ENCODE measurements around the gene IRF7. TPM values are rescaled to one million over a fixed set of nuclear protein-coding genes. Genes with fewer than 3 reads are reported as not detected.

The IRF7 gene
- total and polyA plus RNA-seq, 8 donors: 9.8 to 50.4 (median 14.3) TPM

DNA sequence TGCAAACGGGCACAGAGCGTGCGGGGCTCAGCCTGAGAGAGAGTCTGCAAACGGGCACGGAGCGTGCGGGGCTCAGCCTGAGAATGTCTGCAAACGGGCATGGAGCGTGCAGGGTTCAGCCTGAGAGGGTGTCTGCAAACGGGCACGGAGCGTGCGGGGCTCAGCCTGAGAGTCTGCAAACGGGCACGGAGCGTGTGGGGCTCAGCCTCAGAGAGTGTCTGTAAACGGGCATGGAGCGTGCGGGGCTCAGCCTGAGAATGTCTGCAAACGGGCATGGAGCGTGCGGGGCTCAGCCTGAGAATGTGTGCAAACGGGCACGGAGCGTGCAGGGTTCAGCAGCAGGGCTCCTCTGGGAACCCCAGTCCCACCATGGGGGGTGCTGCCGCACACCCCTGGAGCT lies 26.0 kb downstream of the IRF7 start:
- intact Hi-C loops (cut with DNase I): no loop called here
- ATAC-seq (no peak), DNase-seq (no peak)
- H3K27me3 ChIP-seq: no peaks in the 10 kb centered on the region
- peaks cover 3 to 95% of the 10 kb centered on the region in 2 donors for H3K36me3 ChIP-seq
- H3K9me3 ChIP-seq: no peaks in the 10 kb centered on the region
- TF ChIP-seq, protein P1, sequence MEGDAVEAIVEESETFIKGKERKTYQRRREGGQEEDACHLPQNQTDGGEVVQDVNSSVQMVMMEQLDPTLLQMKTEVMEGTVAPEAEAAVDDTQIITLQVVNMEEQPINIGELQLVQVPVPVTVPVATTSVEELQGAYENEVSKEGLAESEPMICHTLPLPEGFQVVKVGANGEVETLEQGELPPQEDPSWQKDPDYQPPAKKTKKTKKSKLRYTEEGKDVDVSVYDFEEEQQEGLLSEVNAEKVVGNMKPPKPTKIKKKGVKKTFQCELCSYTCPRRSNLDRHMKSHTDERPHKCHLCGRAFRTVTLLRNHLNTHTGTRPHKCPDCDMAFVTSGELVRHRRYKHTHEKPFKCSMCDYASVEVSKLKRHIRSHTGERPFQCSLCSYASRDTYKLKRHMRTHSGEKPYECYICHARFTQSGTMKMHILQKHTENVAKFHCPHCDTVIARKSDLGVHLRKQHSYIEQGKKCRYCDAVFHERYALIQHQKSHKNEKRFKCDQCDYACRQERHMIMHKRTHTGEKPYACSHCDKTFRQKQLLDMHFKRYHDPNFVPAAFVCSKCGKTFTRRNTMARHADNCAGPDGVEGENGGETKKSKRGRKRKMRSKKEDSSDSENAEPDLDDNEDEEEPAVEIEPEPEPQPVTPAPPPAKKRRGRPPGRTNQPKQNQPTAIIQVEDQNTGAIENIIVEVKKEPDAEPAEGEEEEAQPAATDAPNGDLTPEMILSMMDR (IDR thresholded peaks at IDR 0.05): no peak
- no peak overlapping the region for H3K27ac ChIP-seq
- H3K4me3 ChIP-seq: no peak overlapping the region
- H3K4me1 ChIP-seq: peaks cover 0 to 28% of the 10 kb centered on the region in 2 donors

DNA sequence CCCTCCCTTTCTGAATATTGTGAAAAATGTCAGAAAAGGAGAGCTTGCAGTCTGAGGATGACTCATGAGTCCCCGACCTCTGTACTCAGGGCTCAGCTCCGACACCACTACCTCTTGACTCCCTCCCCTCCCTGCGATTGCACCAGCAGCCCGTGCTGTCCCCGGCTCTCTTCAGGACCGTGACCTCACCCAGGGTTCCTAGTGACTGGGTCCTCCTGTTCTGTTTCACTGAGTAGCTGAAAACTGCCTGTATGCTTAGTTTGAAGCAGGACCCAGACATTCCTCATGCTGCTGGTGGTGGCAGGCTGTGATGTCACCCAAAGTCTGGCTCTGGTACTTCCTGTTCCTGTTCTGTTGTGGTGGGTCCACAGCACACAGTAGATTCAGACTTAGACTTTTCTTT lies 27.8 kb downstream of the IRF7 start:
- H3K27me3 ChIP-seq: no peaks in the 10 kb centered on the region
- H3K36me3 ChIP-seq: peaks cover under 1 to 95% of the 10 kb centered on the region in 2 donors
- no peaks in the 10 kb centered on the region for H3K9me3 ChIP-seq
- H3K27ac ChIP-seq: peak overlapping the region; percentile 11 to 80
- TF ChIP-seq, protein P1 (IDR thresholded peaks at IDR 0.05): no peak
- no peak overlapping the region for H3K4me3 ChIP-seq
- peaks cover 0 to 28% of the 10 kb centered on the region in 2 donors for H3K4me1 ChIP-seq
- ATAC-seq (peak; percentile 83), DNase-seq (peak in 1 of 4 donors; percentile 80)
- intact Hi-C loops (cut with DNase I): no loop called here

DNA sequence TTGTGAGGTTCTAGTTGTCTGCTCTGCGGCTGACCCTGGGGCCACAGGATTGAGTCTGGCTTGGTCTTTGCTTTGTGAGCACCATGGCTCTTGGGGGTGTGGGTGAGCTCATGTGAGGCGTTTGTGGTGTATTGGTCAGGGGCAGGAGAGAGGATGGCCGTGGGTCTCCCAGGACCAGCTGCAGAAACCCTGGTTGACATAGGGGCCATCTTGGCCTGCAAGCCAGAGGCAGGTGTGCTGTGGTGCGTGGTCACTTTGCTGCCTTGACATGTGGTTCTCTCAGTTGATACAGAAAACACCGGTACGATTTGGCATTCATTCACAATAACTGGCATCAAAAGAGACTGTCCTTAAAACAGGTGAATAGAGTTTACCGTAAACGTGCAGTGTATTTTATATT lies 28.2 kb downstream of the IRF7 start:
- Histone ChIP-seq H3K4me3 (no peak overlapping the region), H3K9me3 (no peaks in the 10 kb centered on the region), H3K27me3 (no peaks in the 10 kb centered on the region), H3K27ac (peak overlapping the region in 1 of 2 donors; percentile 80), H3K36me3 (peaks cover 0 to 95% of the 10 kb centered on the region in 2 donors), H3K4me1 (peaks cover 0 to 28% of the 10 kb centered on the region in 2 donors)
- ATAC-seq (no peak), DNase-seq (no peak)
- TF ChIP-seq, protein P1 (IDR thresholded peaks at IDR 0.05): no peak
- intact Hi-C loops (cut with DNase I): no loop called here

DNA sequence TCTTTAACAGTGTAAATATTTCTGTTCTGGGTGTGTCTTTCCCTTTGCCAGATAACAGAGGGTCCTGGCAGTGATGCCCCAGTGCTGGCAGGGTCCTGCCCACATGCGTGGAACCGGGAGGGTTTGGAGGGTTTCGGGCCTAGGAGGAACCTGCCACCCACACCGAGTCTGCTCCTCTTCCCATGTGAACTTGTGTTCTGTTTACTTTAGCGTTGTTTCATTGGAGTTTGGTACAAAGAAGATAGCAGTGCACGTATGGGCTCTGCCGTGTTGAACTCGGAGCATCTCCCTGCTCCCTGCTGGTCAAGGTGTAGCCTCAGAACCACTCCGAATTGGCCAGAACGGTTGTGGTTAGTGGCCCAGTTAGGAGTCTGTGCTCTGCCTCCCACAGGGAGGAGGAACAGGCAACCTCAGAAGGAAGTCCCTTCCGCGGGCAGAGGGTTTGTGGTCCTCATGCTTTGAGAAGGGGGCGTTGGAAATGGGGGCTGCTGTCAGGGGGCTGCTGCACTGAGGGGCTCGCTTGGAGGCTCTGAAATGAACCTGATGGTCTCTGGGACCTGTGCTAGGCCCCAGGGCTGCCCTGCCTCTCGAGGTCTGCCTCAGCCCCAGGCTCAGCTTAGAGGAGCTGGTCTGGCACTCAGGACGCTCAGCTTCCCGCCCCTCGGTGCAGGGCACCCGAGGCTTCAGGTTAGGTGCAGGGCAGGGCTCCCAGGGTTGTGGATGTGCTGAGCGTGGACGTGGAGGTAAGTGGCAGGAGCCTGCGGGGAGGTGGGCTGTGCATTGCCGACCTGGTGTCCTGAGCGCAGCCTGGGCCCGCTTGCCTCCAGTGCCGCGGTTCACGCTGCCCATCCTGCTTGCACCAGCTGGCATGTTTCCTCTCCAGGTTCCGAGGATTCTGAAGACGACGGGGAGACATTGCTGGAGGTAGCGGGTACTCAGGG lies 29.1 kb downstream of the IRF7 start:
- no peak for ATAC-seq
- TF ChIP-seq, protein P1 (IDR thresholded peaks at IDR 0.05): no peak
- H3K4me3 ChIP-seq: no peak overlapping the region
- peaks cover 0 to 95% of the 10 kb centered on the region in 2 donors for H3K36me3 ChIP-seq
- H3K27me3 ChIP-seq: no peaks in the 10 kb centered on the region
- peaks cover 0 to 28% of the 10 kb centered on the region in 2 donors for H3K4me1 ChIP-seq
- no peaks in the 10 kb centered on the region for H3K9me3 ChIP-seq
- peak overlapping the region in 1 of 2 donors; percentile 80 for H3K27ac ChIP-seq
- intact Hi-C loops (cut with DNase I): no loop called here
- no peak for DNase-seq

DNA sequence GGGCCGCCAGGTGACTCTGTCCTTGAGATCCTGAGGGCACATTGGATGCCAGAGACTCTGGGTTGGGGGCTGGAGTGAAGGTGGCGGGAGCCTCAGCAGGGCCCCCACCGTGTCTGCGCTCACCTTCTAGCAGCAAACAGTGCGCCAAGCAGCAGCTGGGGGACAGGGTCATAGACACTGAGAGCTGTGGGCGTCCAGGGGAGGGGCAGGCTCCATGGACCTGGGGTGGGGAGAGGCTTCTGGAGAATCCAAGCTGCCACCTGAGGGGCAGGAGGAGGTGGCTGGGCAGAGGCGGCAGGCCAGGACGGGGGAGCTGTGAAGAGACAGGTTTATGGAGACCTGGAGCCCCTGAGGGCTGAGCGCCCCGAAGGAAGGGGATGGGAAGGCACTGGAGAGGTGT lies 31.5 kb downstream of the IRF7 start:
- ATAC-seq (no peak), DNase-seq (no peak)
- Histone ChIP-seq H3K27me3 (no peaks in the 10 kb centered on the region), H3K4me1 (peaks cover 3 to 45% of the 10 kb centered on the region in 2 donors), H3K4me3 (no peak overlapping the region), H3K27ac (no peak overlapping the region), H3K36me3 (peaks cover 0 to 76% of the 10 kb centered on the region in 2 donors), H3K9me3 (no peaks in the 10 kb centered on the region)
- intact Hi-C loops (cut with DNase I): no loop called here
- TF ChIP-seq, protein P1 (IDR thresholded peaks at IDR 0.05): no peak
